ENCODE results near the gene NCAM1. TPM values are rescaled to one million over a fixed set of nuclear protein-coding genes. Genes with fewer than 3 reads are reported as not detected.

Gene NCAM1
- total RNA-seq, 1 experiment from 2014 or later = 0.75 TPM

- Histone ChIP-seq H3K27me3 (ENCODE audit: low read length) (no peaks in the 10 kb centered on the region), H2AFZ (ENCODE audit: low read length) (no peak overlapping the region), H3K36me3 (ENCODE audit: insufficient read depth, low read length) (no peaks in the 10 kb centered on the region), H3K27ac (ENCODE audit: low read length) (no peak overlapping the region), H4K20me1 (ENCODE audit: insufficient read depth, low read depth, low read length) (no peaks in the 10 kb centered on the region), H3K4me2 (ENCODE audit: low read depth, low read length, poor library complexity, severe bottlenecking) (no peak overlapping the region), H3K79me2 (ENCODE audit: low read length) (no peaks in the 10 kb centered on the region), H3K4me3 (ENCODE audit: low read length) (no peak overlapping the region), H3K9ac (ENCODE audit: low read length) (no peak overlapping the region), H3K9me2 (replicated peaks; ENCODE audit: insufficient read depth, low read length) (no peaks in the 10 kb centered on the region), H3K4me1 (ENCODE audit: low read length) (peaks cover 15% of the 10 kb centered on the region), H3K9me3 (ENCODE audit: low read length) (no peaks in the 10 kb centered on the region)
- no peak for DNase-seq
Observed at GRCh38 chr11:112972399-112973145, 11.4 kb downstream of the NCAM1 start.

GRCh38 chr11:112975051-112975450 is 13.8 kb downstream of the NCAM1 start:
- peaks cover 15% of the 10 kb centered on the region for H3K4me1 ChIP-seq (ENCODE audit: low read length)
- no peaks in the 10 kb centered on the region for H3K9me2 ChIP-seq (replicated peaks; ENCODE audit: insufficient read depth, low read length)
- H2AFZ ChIP-seq (ENCODE audit: low read length) = no peak overlapping the region
- H3K27me3 ChIP-seq (ENCODE audit: low read length) = no peaks in the 10 kb centered on the region
- H3K4me2 ChIP-seq (ENCODE audit: low read depth, low read length, poor library complexity, severe bottlenecking) = no peak overlapping the region
- DNase-seq = no peak
- H3K79me2 ChIP-seq (ENCODE audit: low read length) = no peaks in the 10 kb centered on the region
- no peaks in the 10 kb centered on the region for H3K36me3 ChIP-seq (ENCODE audit: insufficient read depth, low read length)
- no peak overlapping the region for H3K9ac ChIP-seq (ENCODE audit: low read length)
- no peaks in the 10 kb centered on the region for H3K9me3 ChIP-seq (ENCODE audit: low read length)
- no peak overlapping the region for H3K4me3 ChIP-seq (ENCODE audit: low read length)
- H4K20me1 ChIP-seq (ENCODE audit: insufficient read depth, low read depth, low read length) = no peaks in the 10 kb centered on the region
- H3K27ac ChIP-seq (ENCODE audit: low read length) = no peak overlapping the region

DNA sequence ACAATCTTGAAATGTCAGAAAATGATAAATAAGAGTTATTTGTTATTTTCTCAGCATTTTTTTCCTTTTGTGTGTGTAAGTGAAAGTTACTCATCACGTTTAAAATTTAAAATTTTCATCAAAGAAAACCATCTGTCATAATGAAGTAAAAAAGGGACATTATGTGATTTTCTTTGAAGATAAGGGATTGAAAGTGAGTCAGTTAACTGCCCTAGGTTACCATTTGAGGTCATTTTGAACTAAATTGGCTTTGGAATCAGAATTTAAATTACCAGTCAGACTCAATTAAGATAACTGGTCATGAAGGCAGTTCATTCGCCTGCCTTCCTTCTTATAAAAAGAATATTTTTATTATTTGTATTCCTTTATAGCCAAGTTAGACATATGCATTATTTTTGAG is 14.3 kb downstream of the NCAM1 start:
- Histone ChIP-seq H4K20me1 (ENCODE audit: insufficient read depth, low read depth, low read length) (no peaks in the 10 kb centered on the region), H3K79me2 (ENCODE audit: low read length) (no peaks in the 10 kb centered on the region), H3K4me3 (ENCODE audit: low read length) (no peak overlapping the region), H3K27me3 (ENCODE audit: low read length) (no peaks in the 10 kb centered on the region), H3K36me3 (ENCODE audit: insufficient read depth, low read length) (no peaks in the 10 kb centered on the region), H3K9ac (ENCODE audit: low read length) (no peak overlapping the region), H3K27ac (ENCODE audit: low read length) (no peak overlapping the region), H3K4me1 (ENCODE audit: low read length) (peaks cover 15% of the 10 kb centered on the region), H3K9me3 (ENCODE audit: low read length) (no peaks in the 10 kb centered on the region), H3K9me2 (replicated peaks; ENCODE audit: insufficient read depth, low read length) (no peaks in the 10 kb centered on the region), H3K4me2 (ENCODE audit: low read depth, low read length, poor library complexity, severe bottlenecking) (no peak overlapping the region), H2AFZ (ENCODE audit: low read length) (no peak overlapping the region)
- no peak for DNase-seq

DNA sequence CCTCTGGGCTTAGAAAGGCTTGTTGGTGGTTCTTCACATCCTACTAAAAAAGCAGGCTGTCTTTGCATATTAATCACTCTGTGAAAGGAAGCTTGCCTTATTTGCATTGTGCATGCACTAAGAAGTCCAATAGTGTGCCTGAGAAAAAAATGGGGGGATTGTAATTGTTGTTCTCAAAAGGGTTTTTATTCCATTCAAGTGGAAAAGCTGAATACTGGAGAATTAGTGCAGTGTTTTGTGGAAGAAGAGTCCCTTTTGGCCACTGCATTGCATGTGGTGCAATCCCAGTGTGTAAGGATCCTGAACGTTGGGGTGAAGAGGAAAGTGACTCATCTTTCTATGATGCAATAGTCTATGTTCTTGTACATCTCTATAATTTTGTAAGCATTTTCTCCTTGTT is 16.5 kb downstream of the NCAM1 start:
- H3K36me3 ChIP-seq (ENCODE audit: insufficient read depth, low read length) = no peaks in the 10 kb centered on the region
- no peak overlapping the region for H3K4me3 ChIP-seq (ENCODE audit: low read length)
- no peak overlapping the region for H3K27ac ChIP-seq (ENCODE audit: low read length)
- no peaks in the 10 kb centered on the region for H3K9me2 ChIP-seq (replicated peaks; ENCODE audit: insufficient read depth, low read length)
- H3K79me2 ChIP-seq (ENCODE audit: low read length) = no peaks in the 10 kb centered on the region
- peaks cover 15% of the 10 kb centered on the region for H3K4me1 ChIP-seq (ENCODE audit: low read length)
- no peaks in the 10 kb centered on the region for H3K9me3 ChIP-seq (ENCODE audit: low read length)
- no peaks in the 10 kb centered on the region for H3K27me3 ChIP-seq (ENCODE audit: low read length)
- peak overlapping the region; percentile 31 for H3K4me2 ChIP-seq (ENCODE audit: low read depth, low read length, poor library complexity, severe bottlenecking)
- H4K20me1 ChIP-seq (ENCODE audit: insufficient read depth, low read depth, low read length) = no peaks in the 10 kb centered on the region
- DNase-seq = no peak
- no peak overlapping the region for H3K9ac ChIP-seq (ENCODE audit: low read length)
- peak overlapping the region; percentile 67; the same call in 1 of the 2 replicates for H2AFZ ChIP-seq (ENCODE audit: low read length)

GRCh38 chr11:112983887-112984286 is 22.7 kb downstream of the NCAM1 start:
- H3K4me3 ChIP-seq (ENCODE audit: low read length) = no peak overlapping the region
- no peak overlapping the region for H3K4me2 ChIP-seq (ENCODE audit: low read depth, low read length, poor library complexity, severe bottlenecking)
- no peak for DNase-seq
- H3K27me3 ChIP-seq (ENCODE audit: low read length) = no peaks in the 10 kb centered on the region
- H3K36me3 ChIP-seq (ENCODE audit: insufficient read depth, low read length) = no peaks in the 10 kb centered on the region; the same call in 1 of the 2 replicates
- no peaks in the 10 kb centered on the region for H3K79me2 ChIP-seq (ENCODE audit: low read length)
- H3K9me3 ChIP-seq (ENCODE audit: low read length) = no peaks in the 10 kb centered on the region
- H3K9me2 ChIP-seq (replicated peaks; ENCODE audit: insufficient read depth, low read length) = no peaks in the 10 kb centered on the region
- no peaks in the 10 kb centered on the region for H4K20me1 ChIP-seq (ENCODE audit: insufficient read depth, low read depth, low read length)
- no peak overlapping the region for H2AFZ ChIP-seq (ENCODE audit: low read length)
- H3K27ac ChIP-seq (ENCODE audit: low read length) = no peak overlapping the region
- H3K9ac ChIP-seq (ENCODE audit: low read length) = no peak overlapping the region
- H3K4me1 ChIP-seq (ENCODE audit: low read length) = no peaks in the 10 kb centered on the region

DNA sequence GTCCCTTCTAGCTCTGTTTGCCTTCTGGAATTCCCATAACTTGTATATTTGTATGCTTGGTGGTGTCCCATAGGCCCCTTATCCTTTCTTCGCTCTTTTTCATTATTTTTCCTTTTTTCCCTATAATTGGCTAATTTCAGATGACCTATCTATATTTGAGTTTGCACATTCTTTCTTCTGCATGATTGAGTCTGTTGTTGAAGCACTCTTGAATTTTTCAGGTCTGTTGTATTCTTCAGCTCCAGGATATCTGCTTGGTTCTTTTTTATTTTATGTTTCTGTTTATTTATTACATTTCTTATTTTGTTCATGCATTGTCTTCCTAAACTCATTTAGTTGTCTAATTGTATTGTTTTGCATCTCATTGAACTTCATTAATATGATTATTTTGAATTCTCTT is 28.0 kb downstream of the NCAM1 start:
- Histone ChIP-seq H3K27ac (ENCODE audit: low read length) (no peak overlapping the region), H3K9me2 (replicated peaks; ENCODE audit: insufficient read depth, low read length) (no peaks in the 10 kb centered on the region), H3K36me3 (ENCODE audit: insufficient read depth, low read length) (no peaks in the 10 kb centered on the region; the same call in 1 of the 2 replicates), H3K27me3 (ENCODE audit: low read length) (no peaks in the 10 kb centered on the region), H2AFZ (ENCODE audit: low read length) (no peak overlapping the region), H3K4me2 (ENCODE audit: low read depth, low read length, poor library complexity, severe bottlenecking) (no peak overlapping the region), H4K20me1 (ENCODE audit: insufficient read depth, low read depth, low read length) (no peaks in the 10 kb centered on the region), H3K9ac (ENCODE audit: low read length) (no peak overlapping the region), H3K9me3 (ENCODE audit: low read length) (no peaks in the 10 kb centered on the region), H3K4me3 (ENCODE audit: low read length) (no peak overlapping the region), H3K4me1 (ENCODE audit: low read length) (no peaks in the 10 kb centered on the region), H3K79me2 (ENCODE audit: low read length) (no peaks in the 10 kb centered on the region)
- no peak for DNase-seq

DNA sequence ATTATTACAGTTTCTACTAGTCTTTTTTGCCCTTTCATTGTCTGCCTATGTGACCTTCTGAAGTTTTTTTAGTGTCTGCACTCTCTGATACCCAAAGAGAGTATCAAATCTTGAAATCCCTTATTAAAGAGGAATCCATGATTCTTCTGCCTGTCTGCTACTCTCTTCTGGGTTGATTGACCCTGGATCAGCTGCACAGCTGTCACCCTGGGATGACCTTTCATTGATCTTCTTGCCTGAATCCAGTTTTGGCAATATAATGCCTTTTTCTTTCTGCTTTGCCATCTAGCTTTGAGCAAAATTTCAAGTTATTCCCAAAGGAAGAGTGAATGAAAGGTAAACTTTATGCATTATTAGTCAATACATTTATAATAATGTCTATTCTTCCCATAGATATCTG is 32.6 kb downstream of the NCAM1 start:
- H3K36me3 ChIP-seq (ENCODE audit: insufficient read depth, low read length) = no peaks in the 10 kb centered on the region; the same call in 1 of the 2 replicates
- no peaks in the 10 kb centered on the region for H3K9me2 ChIP-seq (replicated peaks; ENCODE audit: insufficient read depth, low read length)
- DNase-seq = no peak
- H3K79me2 ChIP-seq (ENCODE audit: low read length) = no peaks in the 10 kb centered on the region
- H2AFZ ChIP-seq (ENCODE audit: low read length) = no peak overlapping the region
- H3K4me2 ChIP-seq (ENCODE audit: low read depth, low read length, poor library complexity, severe bottlenecking) = no peak overlapping the region
- H3K27ac ChIP-seq (ENCODE audit: low read length) = no peak overlapping the region
- no peak overlapping the region for H3K9ac ChIP-seq (ENCODE audit: low read length)
- H4K20me1 ChIP-seq (ENCODE audit: insufficient read depth, low read depth, low read length) = no peaks in the 10 kb centered on the region
- H3K9me3 ChIP-seq (ENCODE audit: low read length) = no peaks in the 10 kb centered on the region
- no peak overlapping the region for H3K4me3 ChIP-seq (ENCODE audit: low read length)
- no peaks in the 10 kb centered on the region for H3K4me1 ChIP-seq (ENCODE audit: low read length)
- H3K27me3 ChIP-seq (ENCODE audit: low read length) = no peaks in the 10 kb centered on the region

DNA sequence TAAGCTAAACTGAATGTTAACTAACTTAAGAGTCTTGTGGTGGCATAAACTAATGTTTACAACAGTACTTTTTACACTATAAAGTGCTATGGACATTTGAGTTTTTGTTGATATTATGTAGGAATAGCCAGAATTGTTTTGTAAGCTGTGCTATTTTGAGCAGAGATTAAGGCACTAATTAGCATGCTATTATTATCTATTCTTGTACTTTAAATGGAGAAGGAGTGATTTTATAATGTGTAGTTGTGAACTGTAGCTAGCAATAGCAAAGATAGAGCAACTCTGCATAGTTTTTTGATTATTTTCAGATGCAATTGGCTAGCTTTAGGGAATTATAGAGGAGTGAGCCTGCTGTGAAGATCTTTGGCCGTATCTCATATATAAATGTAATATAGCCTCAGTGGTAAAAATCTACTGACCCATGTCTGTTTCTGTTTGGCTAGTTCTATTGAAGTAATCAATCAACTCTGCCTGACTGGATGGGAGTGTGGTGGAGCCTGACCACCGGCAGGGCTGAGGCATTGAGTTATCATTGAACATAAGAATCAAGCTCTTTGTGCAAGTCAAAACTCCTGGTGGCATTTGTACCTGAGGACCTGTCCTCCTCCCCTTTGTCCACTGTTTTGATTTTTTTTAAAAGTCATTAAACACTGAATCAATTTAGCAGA is 34.3 kb downstream of the NCAM1 start:
- no peaks in the 10 kb centered on the region; the same call in 1 of the 2 replicates for H3K36me3 ChIP-seq (ENCODE audit: insufficient read depth, low read length)
- H2AFZ ChIP-seq (ENCODE audit: low read length) = no peak overlapping the region
- H3K9ac ChIP-seq (ENCODE audit: low read length) = no peak overlapping the region
- no peak for DNase-seq
- H3K27ac ChIP-seq (ENCODE audit: low read length) = no peak overlapping the region
- no peak overlapping the region for H3K4me2 ChIP-seq (ENCODE audit: low read depth, low read length, poor library complexity, severe bottlenecking)
- H3K4me1 ChIP-seq (ENCODE audit: low read length) = no peaks in the 10 kb centered on the region
- H3K9me3 ChIP-seq (ENCODE audit: low read length) = no peaks in the 10 kb centered on the region
- H3K27me3 ChIP-seq (ENCODE audit: low read length) = no peaks in the 10 kb centered on the region
- no peaks in the 10 kb centered on the region for H4K20me1 ChIP-seq (ENCODE audit: insufficient read depth, low read depth, low read length)
- H3K9me2 ChIP-seq (replicated peaks; ENCODE audit: insufficient read depth, low read length) = no peaks in the 10 kb centered on the region
- H3K4me3 ChIP-seq (ENCODE audit: low read length) = no peak overlapping the region
- no peaks in the 10 kb centered on the region for H3K79me2 ChIP-seq (ENCODE audit: low read length)
